GM12891 (cell line): Measurements from ENCODE around the gene PAEP.

Experiments used
- PAX5 ChIP-seq: IDR thresholded peaks from 2 replicates; pipeline ENCODE4 v1.6.1; 2011; ENCODE audit warnings: low read length, moderate library complexity, mild to moderate bottlenecking; ENCODE audit not compliant: insufficient read depth, severe bottlenecking
- POLR2A ChIP-seq: IDR thresholded peaks from 2 replicates; pipeline ENCODE4 v1.6.1; 2011; ENCODE audit warnings: low read depth, low read length, control low read depth
- POLR2AphosphoS5 ChIP-seq: IDR thresholded peaks from 2 replicates; pipeline ENCODE4 v1.6.1; 2011; ENCODE audit warnings: low read depth, low read length, control low read depth
- POU2F2 ChIP-seq: IDR thresholded peaks from 2 replicates; pipeline ENCODE4 v1.6.1; 2011; ENCODE audit warnings: low read depth, mild to moderate bottlenecking, control low read depth, low read length, moderate library complexity
- SPI1 ChIP-seq: IDR thresholded peaks from 2 replicates; pipeline ENCODE4 v1.6.1; 2011; ENCODE audit warnings: low read depth, low read length, control low read depth
- TAF1 ChIP-seq: IDR thresholded peaks from 2 replicates; pipeline ENCODE4 v1.6.1; 2011; ENCODE audit warnings: low read depth, low read length, control low read depth

GRCh38 chr9:135554718-135555117 lies 6.8 kb upstream of the PAEP start:
- TF ChIP-seq POLR2AphosphoS5, result no peak
- no peak for TF ChIP-seq POLR2A
- TF ChIP-seq TAF1, result no peak
- TF ChIP-seq PAX5, result no peak
- TF ChIP-seq SPI1, result no peak
- no peak for TF ChIP-seq POU2F2
